Measurements from ENCODE around the gene MLLT3.

The MLLT3 gene

DNA sequence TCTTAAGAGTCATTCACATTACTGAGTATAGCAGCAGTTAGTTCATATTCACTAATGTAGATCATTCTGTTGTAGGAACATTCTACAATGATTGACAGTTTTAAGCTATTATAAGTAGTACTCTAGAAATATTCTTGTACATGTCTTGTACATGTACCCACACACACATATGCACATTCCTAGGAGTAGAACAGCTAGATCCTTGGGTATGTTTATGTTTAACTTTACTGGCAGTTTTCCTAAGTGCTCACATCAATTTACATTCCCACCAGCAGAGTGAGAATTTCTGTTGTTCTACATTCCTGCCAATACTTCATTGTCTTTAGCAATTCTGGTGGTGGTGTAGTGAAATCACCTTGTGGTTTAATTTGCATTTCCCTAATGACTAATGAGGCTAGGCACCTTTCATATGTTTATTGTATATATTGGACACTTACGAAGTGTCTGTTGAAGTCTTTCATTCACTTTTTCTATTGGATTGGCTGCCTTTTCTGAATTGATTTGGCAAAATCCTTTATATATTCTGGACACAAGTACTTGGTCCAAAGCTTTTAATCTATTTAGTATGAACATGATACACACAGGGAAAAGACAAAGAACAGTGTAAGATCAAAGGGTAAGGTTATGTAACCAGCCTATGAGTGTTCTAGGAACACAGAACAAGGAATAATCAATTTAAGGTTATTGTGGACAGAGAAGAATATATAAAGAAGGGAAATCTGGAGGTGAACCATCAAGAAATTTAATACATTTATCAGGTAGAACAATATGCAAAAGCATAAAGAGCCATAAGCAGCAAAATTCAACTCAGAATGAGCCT, 95.6 kb downstream of the MLLT3 start:
- no peaks in the 10 kb centered on the region for H3K27me3 ChIP-seq (ENCODE audit: insufficient read depth, low read length)

GRCh38 chr9:20524776-20525175, 97.5 kb downstream of the MLLT3 start:
- no peak overlapping the region for H3K4me3 ChIP-seq (ENCODE audit: low read length)
- no peak overlapping the region for H3K9ac ChIP-seq (ENCODE audit: low read depth, low read length)
- no peaks in the 10 kb centered on the region for H3K27me3 ChIP-seq (ENCODE audit: insufficient read depth, low read length)
- peaks cover 9% of the 10 kb centered on the region for H3K4me1 ChIP-seq (ENCODE audit: insufficient read depth, low read length)
- no peak overlapping the region for H3K27ac ChIP-seq (ENCODE audit: low read length)
- H3K36me3 ChIP-seq (ENCODE audit: insufficient read depth, low read depth, low read length), result no peaks in the 10 kb centered on the region
- no peaks in the 10 kb centered on the region for H3K9me3 ChIP-seq (ENCODE audit: insufficient read depth, low read depth, low read length)

More for the DNA sequence above, 95.6 kb downstream of the MLLT3 start:
- Histone ChIP-seq H3K27ac (ENCODE audit: low read length) (no peak overlapping the region), H3K36me3 (ENCODE audit: insufficient read depth, low read depth, low read length) (no peaks in the 10 kb centered on the region), H3K9me3 (ENCODE audit: insufficient read depth, low read depth, low read length) (no peaks in the 10 kb centered on the region), H3K9ac (ENCODE audit: low read depth, low read length) (no peak overlapping the region), H3K4me3 (ENCODE audit: low read length) (no peak overlapping the region), H3K4me1 (ENCODE audit: insufficient read depth, low read length) (peaks cover 9% of the 10 kb centered on the region)

DNA sequence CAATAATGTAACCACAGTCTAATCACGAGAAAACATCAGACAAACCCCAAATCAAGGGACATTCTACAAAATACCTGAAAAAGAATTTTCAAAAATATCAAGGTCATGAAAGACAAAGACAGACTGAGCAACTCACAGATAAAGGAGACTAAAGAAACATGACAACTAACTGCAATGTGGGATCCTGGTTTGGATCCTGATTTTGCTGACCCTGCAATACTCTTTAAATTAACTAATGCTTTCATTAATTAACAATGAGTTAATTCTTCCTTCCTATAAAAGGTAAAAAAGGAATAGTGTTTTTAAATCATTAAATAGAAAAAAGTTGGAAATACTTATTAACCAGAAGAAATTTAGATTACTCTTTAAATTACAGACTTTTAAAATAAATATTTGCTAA, 103.6 kb downstream of the MLLT3 start:
- no peaks in the 10 kb centered on the region for H3K27me3 ChIP-seq (ENCODE audit: insufficient read depth, low read length)

GRCh38 chr9:20513126-20513913, 109.0 kb downstream of the MLLT3 start:
- Histone ChIP-seq H3K27ac (ENCODE audit: low read length) (no peak overlapping the region), H3K4me3 (ENCODE audit: low read length) (no peak overlapping the region), H3K9ac (ENCODE audit: low read depth, low read length) (no peak overlapping the region), H3K9me3 (ENCODE audit: insufficient read depth, low read depth, low read length) (no peaks in the 10 kb centered on the region), H3K4me1 (ENCODE audit: insufficient read depth, low read length) (no peaks in the 10 kb centered on the region), H3K36me3 (ENCODE audit: insufficient read depth, low read depth, low read length) (no peaks in the 10 kb centered on the region), H3K27me3 (ENCODE audit: insufficient read depth, low read length) (no peaks in the 10 kb centered on the region)

More for the DNA sequence above, 103.6 kb downstream of the MLLT3 start:
- no peak overlapping the region for H3K4me3 ChIP-seq (ENCODE audit: low read length)
- no peaks in the 10 kb centered on the region for H3K4me1 ChIP-seq (ENCODE audit: insufficient read depth, low read length)
- H3K27ac ChIP-seq (ENCODE audit: low read length), result no peak overlapping the region
- H3K36me3 ChIP-seq (ENCODE audit: insufficient read depth, low read depth, low read length), result no peaks in the 10 kb centered on the region
- no peak overlapping the region for H3K9ac ChIP-seq (ENCODE audit: low read depth, low read length)
- no peaks in the 10 kb centered on the region for H3K9me3 ChIP-seq (ENCODE audit: insufficient read depth, low read depth, low read length)

GRCh38 chr9:20512636-20513035, 109.7 kb downstream of the MLLT3 start:
- H3K27me3 ChIP-seq (ENCODE audit: insufficient read depth, low read length), result no peaks in the 10 kb centered on the region
- no peaks in the 10 kb centered on the region for H3K36me3 ChIP-seq (ENCODE audit: insufficient read depth, low read depth, low read length)
- H3K9me3 ChIP-seq (ENCODE audit: insufficient read depth, low read depth, low read length), result no peaks in the 10 kb centered on the region
- H3K27ac ChIP-seq (ENCODE audit: low read length), result no peak overlapping the region
- no peak overlapping the region for H3K4me3 ChIP-seq (ENCODE audit: low read length)
- peaks cover 4% of the 10 kb centered on the region; the same call in 1 of the 2 replicates for H3K4me1 ChIP-seq (ENCODE audit: insufficient read depth, low read length)
- no peak overlapping the region for H3K9ac ChIP-seq (ENCODE audit: low read depth, low read length)

DNA sequence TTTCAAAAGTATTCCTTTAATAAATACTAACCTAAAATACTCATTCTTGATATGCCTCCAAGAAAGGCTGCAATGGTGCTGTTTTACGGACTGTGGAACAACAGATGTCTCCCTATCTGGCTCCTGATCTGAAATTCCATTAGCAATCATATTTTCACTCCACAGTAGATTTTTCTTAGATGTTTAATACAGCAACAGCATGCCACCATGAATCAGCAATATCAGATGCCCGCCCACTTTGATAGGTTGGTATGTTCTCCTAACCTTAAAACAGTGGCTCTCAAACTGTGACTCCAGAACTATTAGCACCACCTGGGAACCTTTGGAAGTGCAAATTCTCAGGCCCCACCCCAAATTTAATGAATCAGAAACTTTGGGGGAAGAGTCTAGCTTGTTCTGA, 110.2 kb downstream of the MLLT3 start:
- H3K9me3 ChIP-seq (ENCODE audit: insufficient read depth, low read depth, low read length), result no peaks in the 10 kb centered on the region
- no peak overlapping the region for H3K27ac ChIP-seq (ENCODE audit: low read length)
- no peaks in the 10 kb centered on the region for H3K36me3 ChIP-seq (ENCODE audit: insufficient read depth, low read depth, low read length)
- H3K4me3 ChIP-seq (ENCODE audit: low read length), result no peak overlapping the region
- no peak overlapping the region for H3K9ac ChIP-seq (ENCODE audit: low read depth, low read length)
- H3K27me3 ChIP-seq (ENCODE audit: insufficient read depth, low read length), result no peaks in the 10 kb centered on the region
- H3K4me1 ChIP-seq (ENCODE audit: insufficient read depth, low read length), result peaks cover 4% of the 10 kb centered on the region; the same call in 1 of the 2 replicates

DNA sequence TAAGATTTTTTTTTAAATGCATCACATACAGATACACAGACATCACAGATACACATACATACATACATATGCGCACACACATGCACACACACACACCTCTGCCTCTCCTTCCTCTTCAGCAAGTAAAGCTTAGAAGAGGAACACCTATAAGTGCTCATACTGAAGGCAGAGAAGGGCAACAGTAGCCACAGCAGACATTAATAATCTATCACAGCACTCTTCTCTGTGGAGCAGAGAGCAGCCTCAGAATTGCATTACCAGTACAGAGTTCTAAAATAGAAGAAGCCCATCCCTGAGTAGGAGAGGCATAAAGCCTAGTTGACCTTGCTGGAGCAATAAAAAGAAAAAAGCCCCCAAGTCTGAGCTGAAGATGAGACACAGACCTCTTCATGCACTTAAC, 110.6 kb downstream of the MLLT3 start:
- Histone ChIP-seq H3K4me1 (ENCODE audit: insufficient read depth, low read length) (peaks cover 4% of the 10 kb centered on the region; the same call in 1 of the 2 replicates), H3K27ac (ENCODE audit: low read length) (no peak overlapping the region), H3K4me3 (ENCODE audit: low read length) (no peak overlapping the region), H3K36me3 (ENCODE audit: insufficient read depth, low read depth, low read length) (no peaks in the 10 kb centered on the region), H3K27me3 (ENCODE audit: insufficient read depth, low read length) (no peaks in the 10 kb centered on the region), H3K9ac (ENCODE audit: low read depth, low read length) (no peak overlapping the region), H3K9me3 (ENCODE audit: insufficient read depth, low read depth, low read length) (no peaks in the 10 kb centered on the region)

- Histone ChIP-seq H3K9me3 (ENCODE audit: insufficient read depth, low read depth, low read length) (no peaks in the 10 kb centered on the region), H3K36me3 (ENCODE audit: insufficient read depth, low read depth, low read length) (no peaks in the 10 kb centered on the region), H3K27me3 (ENCODE audit: insufficient read depth, low read length) (no peaks in the 10 kb centered on the region), H3K9ac (ENCODE audit: low read depth, low read length) (no peak overlapping the region), H3K27ac (ENCODE audit: low read length) (no peak overlapping the region), H3K4me3 (ENCODE audit: low read length) (no peak overlapping the region), H3K4me1 (ENCODE audit: insufficient read depth, low read length) (peaks cover 4% of the 10 kb centered on the region; the same call in 1 of the 2 replicates)
These were observed 112.8 kb downstream of the MLLT3 start for GRCh38 chr9:20509466-20509865.

DNA sequence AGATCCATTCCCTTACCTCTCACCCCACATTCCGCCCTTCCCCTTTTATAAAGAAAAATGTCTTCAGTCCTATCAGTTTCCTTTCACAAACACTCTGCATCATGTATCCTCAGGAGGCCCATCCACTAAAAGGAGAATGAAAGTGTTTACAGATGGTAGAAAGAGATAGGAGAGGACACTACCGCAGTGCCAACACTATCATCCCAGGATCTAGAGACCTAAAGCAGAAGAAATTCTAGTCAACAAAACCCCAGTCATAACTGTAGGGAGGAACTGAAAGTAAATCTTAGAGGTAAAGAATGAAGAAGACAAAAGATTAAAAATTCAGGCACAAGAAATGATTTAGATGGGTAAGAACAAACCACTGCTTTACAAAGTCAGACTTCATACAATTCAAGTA, 114.1 kb downstream of the MLLT3 start:
- H3K4me3 ChIP-seq (ENCODE audit: low read length), result no peak overlapping the region
- H3K27me3 ChIP-seq (ENCODE audit: insufficient read depth, low read length), result no peaks in the 10 kb centered on the region
- H3K4me1 ChIP-seq (ENCODE audit: insufficient read depth, low read length), result peaks cover 4% of the 10 kb centered on the region; the same call in 1 of the 2 replicates
- no peak overlapping the region for H3K27ac ChIP-seq (ENCODE audit: low read length)
- H3K9ac ChIP-seq (ENCODE audit: low read depth, low read length), result no peak overlapping the region
- H3K9me3 ChIP-seq (ENCODE audit: insufficient read depth, low read depth, low read length), result no peaks in the 10 kb centered on the region
- no peaks in the 10 kb centered on the region for H3K36me3 ChIP-seq (ENCODE audit: insufficient read depth, low read depth, low read length)

DNA sequence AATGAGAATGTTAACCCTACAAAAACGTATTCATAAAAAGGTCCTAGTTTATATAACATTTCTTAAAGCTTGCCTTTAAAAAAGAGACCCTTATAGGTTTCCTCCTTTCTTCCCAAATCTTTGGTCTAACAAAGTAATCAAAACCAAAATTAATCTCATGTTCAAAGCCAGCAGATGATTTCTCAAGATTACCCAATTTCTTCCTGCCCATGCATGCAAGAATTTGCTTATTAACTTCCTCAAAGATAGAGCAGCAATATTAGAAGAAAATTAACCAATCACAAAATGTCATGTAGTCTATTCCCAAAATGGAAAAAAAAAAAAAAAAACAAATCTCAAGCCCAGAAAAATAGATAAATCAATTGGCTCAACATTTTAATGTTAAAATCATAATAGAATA, 114.9 kb downstream of the MLLT3 start:
- Histone ChIP-seq H3K4me3 (ENCODE audit: low read length) (no peak overlapping the region), H3K27me3 (ENCODE audit: insufficient read depth, low read length) (no peaks in the 10 kb centered on the region), H3K9me3 (ENCODE audit: insufficient read depth, low read depth, low read length) (no peaks in the 10 kb centered on the region), H3K27ac (ENCODE audit: low read length) (no peak overlapping the region), H3K9ac (ENCODE audit: low read depth, low read length) (no peak overlapping the region), H3K4me1 (ENCODE audit: insufficient read depth, low read length) (peaks cover 4% of the 10 kb centered on the region; the same call in 1 of the 2 replicates), H3K36me3 (ENCODE audit: insufficient read depth, low read depth, low read length) (no peaks in the 10 kb centered on the region)

DNA sequence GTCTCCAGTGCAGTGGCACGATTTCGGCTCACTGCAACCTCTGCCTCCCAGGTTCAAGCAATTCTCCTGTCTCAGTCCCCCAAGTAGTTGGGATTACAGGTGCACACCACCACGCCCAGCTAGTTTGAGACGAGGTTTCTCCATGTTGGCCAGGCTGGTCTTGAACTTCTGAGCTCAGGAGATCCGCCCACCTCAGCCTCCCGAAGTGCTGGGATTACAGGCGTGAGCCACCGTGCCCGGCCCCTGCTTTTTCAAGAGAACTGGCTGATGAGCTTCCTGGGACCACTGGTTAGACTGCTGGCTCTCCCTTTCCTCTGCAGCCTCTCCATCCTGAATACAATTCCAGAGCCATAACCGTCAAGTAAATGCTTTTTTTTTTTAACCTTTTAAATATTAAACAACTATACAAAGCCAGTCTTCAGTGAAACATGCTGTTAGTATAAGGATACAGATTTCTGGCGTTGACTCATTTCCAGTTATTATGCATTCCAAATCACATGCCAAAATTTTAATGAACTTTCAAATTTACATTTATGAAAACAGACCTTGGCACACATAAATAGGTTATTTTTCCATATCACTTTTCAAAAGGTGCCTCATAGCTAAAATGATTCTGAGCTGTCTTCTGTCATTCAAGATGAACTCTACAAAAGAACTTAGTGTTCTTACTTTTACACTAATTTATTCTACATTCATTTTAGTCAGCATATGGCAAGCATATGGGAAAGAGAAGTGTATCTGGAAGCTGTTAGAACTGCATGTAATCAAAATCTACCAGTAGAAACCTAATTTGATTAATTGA, 116.0 kb downstream of the MLLT3 start:
- Histone ChIP-seq H3K27ac (ENCODE audit: low read length) (no peak overlapping the region), H3K4me3 (ENCODE audit: low read length) (no peak overlapping the region), H3K9me3 (ENCODE audit: insufficient read depth, low read depth, low read length) (no peaks in the 10 kb centered on the region), H3K36me3 (ENCODE audit: insufficient read depth, low read depth, low read length) (no peaks in the 10 kb centered on the region), H3K27me3 (ENCODE audit: insufficient read depth, low read length) (no peaks in the 10 kb centered on the region), H3K4me1 (ENCODE audit: insufficient read depth, low read length) (peaks cover 4% of the 10 kb centered on the region; the same call in 1 of the 2 replicates), H3K9ac (ENCODE audit: low read depth, low read length) (no peak overlapping the region)
